Measurements from ENCODE around the gene TRIO. TPM values are rescaled to one million over a fixed set of nuclear protein-coding genes. Genes with fewer than 3 reads are reported as not detected.

The TRIO gene
- total and polyA plus RNA-seq, 2 of the 8 experiments (the other 6 are each of a cell fraction or from before 2014, with no cell fraction given), result 35.1 to 69.1 TPM

GRCh38 chr5:14212838-14213237, 69.7 kb downstream of the TRIO start (continued):
- TF ChIP-seq POU5F1 (IDR thresholded peaks at IDR 0.05; ENCODE audit: low read depth, low read length) (no peak), POLR2A (IDR thresholded peaks at IDR 0.05; ENCODE audit: control extremely low read depth in 1 of 2, low read depth in 2 of 2, low read length in 2 of 2) (no peak), SAP30 (IDR thresholded peaks at IDR 0.05; ENCODE audit: insufficient read depth, insufficient replicate concordance, low read length) (no peak), SIN3A (conservative IDR thresholded peaks at IDR 0.05 in 1 of 2, IDR thresholded peaks at IDR 0.05 in 1 of 2; ENCODE audit: low read depth in 1 of 2, low read length in 2 of 2) (no peak), EZH2 (IDR thresholded peaks at IDR 0.05; ENCODE audit: low read depth, low read length, severe bottlenecking) (no peak)
